M059J (cell line): ENCODE measurements around the gene BNIP5. TPM values are rescaled to one million over a fixed set of nuclear protein-coding genes. Genes with fewer than 3 reads are reported as not detected.

ENCODE experiments used
- DNase-seq: peaks from one replicate; pipeline ENCODE4 v3.0.0-alpha.2; 2012; ENCODE audit warnings: low read depth
- total RNA-seq: library from RNA; depleted of rRNA; stranded (reverse); fragments of >200 nt; shearing (Covaris generic); gene quantifications from 2 replicates; pipeline ENCODE4 v1.2.3, GENCODE V29; 2014; rRNA removed

Gene BNIP5
- total RNA-seq, 1 experiment from 2014 or later, result not detected

GRCh38 chr6:36267731-36268477 lies 68.8 kb downstream of the BNIP5 start:
- peak; percentile 80 for DNase-seq

- DNase-seq, result peak; percentile 60
Observed at GRCh38 chr6:36266913-36267644, 69.6 kb downstream of the BNIP5 start.

Other genes with a start within 250 kb of the BNIP5 start
- 1.8 and 4.0 TPM in 2 replicates for gene MAPK13, start 206.4 kb downstream of the BNIP5 start, total RNA-seq
- 22.2 and 35.1 TPM in 2 replicates for gene BRPF3, start 140.1 kb downstream of the BNIP5 start, total RNA-seq
- 0.05 and 0.27 TPM in 2 replicates for gene PNPLA1, start 66.8 kb downstream of the BNIP5 start, total RNA-seq
- gene ETV7, start 50.8 kb upstream of the BNIP5 start, total RNA-seq, result 14.4 and 19.0 TPM in 2 replicates
- gene PXT1, start 106.0 kb upstream of the BNIP5 start, total RNA-seq, result not detected in 2 replicates
- 53.9 and 82.9 TPM in 2 replicates for gene KCTD20, start 106.1 kb upstream of the BNIP5 start, total RNA-seq
- gene STK38, start 210.6 kb upstream of the BNIP5 start, total RNA-seq, result 52.8 and 67.6 TPM in 2 replicates